ENCODE data around the gene PRKD1. TPM values are rescaled to one million over a fixed set of nuclear protein-coding genes. Genes with fewer than 3 reads are reported as not detected.
A peak's percentile ranks its signal among the peaks of the same experiment; 100 is the strongest.

PRKD1 gene
- total and polyA plus RNA-seq, 2 experiments from 2014 or later = 7.5 to 16.5 TPM

- Histone ChIP-seq H3K9me3 (ENCODE audit: low read depth) (no peaks in the 10 kb centered on the region), H3K79me2 (peaks cover 11% of the 10 kb centered on the region), H3K4me2 (no peak overlapping the region), H4K20me1 (ENCODE audit: insufficient read depth, poor library complexity, severe bottlenecking) (no peaks in the 10 kb centered on the region), H3K27me3 (no peaks in the 10 kb centered on the region), H3K27ac (no peak overlapping the region), H3K9me2 (replicated peaks; ENCODE audit: insufficient read depth) (no peaks in the 10 kb centered on the region), H2AFZ (no peak overlapping the region), H3K36me3 (replicated peaks; ENCODE audit: insufficient read depth, low read depth) (no peaks in the 10 kb centered on the region), H3K4me1 (ENCODE audit: insufficient read depth) (peaks cover 5% of the 10 kb centered on the region), H3K4me3 (no peak overlapping the region)
- DNase-seq (ENCODE audit: low spot score) = no peak
- 94% methylated on average over 3 of the region's 3 CpGs for WGBS (ENCODE audit: low lambda C conversion rate, missing lambda C conversion rate)
- no peak for TF ChIP-seq EZH2 (IDR thresholded peaks at IDR 0.05; ENCODE audit: borderline replicate concordance)
- no peak for TF ChIP-seq EZH2phosphoT487 (IDR thresholded peaks at IDR 0.05; ENCODE audit: low read depth, severe bottlenecking, unreplicated experiment)
- no peak for TF ChIP-seq CTCF (IDR thresholded peaks at IDR 0.05; ENCODE audit: poor library complexity)
These were observed 117.6 kb downstream of the PRKD1 start for GRCh38 chr14:29810064-29810463.

GRCh38 chr14:29806124-29806517 is 121.5 kb downstream of the PRKD1 start:
- no peaks in the 10 kb centered on the region for H3K36me3 ChIP-seq (replicated peaks; ENCODE audit: insufficient read depth, low read depth)
- 78% methylated on average over 1 of the region's 1 CpG for WGBS (ENCODE audit: low lambda C conversion rate, missing lambda C conversion rate)
- no peak overlapping the region for H3K4me2 ChIP-seq
- DNase-seq (ENCODE audit: low spot score) = no peak
- H3K4me1 ChIP-seq (ENCODE audit: insufficient read depth) = peaks cover 5% of the 10 kb centered on the region
- peak overlapping the region; percentile 14 for H3K27ac ChIP-seq
- TF ChIP-seq EZH2 (IDR thresholded peaks at IDR 0.05; ENCODE audit: borderline replicate concordance) (no peak), CTCF (IDR thresholded peaks at IDR 0.05; ENCODE audit: poor library complexity) (no peak), EZH2phosphoT487 (IDR thresholded peaks at IDR 0.05; ENCODE audit: low read depth, severe bottlenecking, unreplicated experiment) (no peak)
- H4K20me1 ChIP-seq (ENCODE audit: insufficient read depth, poor library complexity, severe bottlenecking) = no peaks in the 10 kb centered on the region
- H3K27me3 ChIP-seq = no peaks in the 10 kb centered on the region
- peaks cover 3% of the 10 kb centered on the region for H3K79me2 ChIP-seq
- H3K9me3 ChIP-seq (ENCODE audit: low read depth) = no peaks in the 10 kb centered on the region
- no peak overlapping the region for H3K4me3 ChIP-seq
- no peak overlapping the region for H2AFZ ChIP-seq
- no peaks in the 10 kb centered on the region for H3K9me2 ChIP-seq (replicated peaks; ENCODE audit: insufficient read depth)

GRCh38 chr14:29805415-29806123 is 122.1 kb downstream of the PRKD1 start:
- no peak overlapping the region for H2AFZ ChIP-seq
- TF ChIP-seq CTCF (IDR thresholded peaks at IDR 0.05; ENCODE audit: poor library complexity) = no peak
- TF ChIP-seq EZH2phosphoT487 (IDR thresholded peaks at IDR 0.05; ENCODE audit: low read depth, severe bottlenecking, unreplicated experiment) = no peak
- TF ChIP-seq EZH2 (IDR thresholded peaks at IDR 0.05; ENCODE audit: borderline replicate concordance) = no peak
- no peaks in the 10 kb centered on the region for H4K20me1 ChIP-seq (ENCODE audit: insufficient read depth, poor library complexity, severe bottlenecking)
- H3K27me3 ChIP-seq = no peaks in the 10 kb centered on the region
- H3K4me3 ChIP-seq = no peak overlapping the region
- no peaks in the 10 kb centered on the region for H3K36me3 ChIP-seq (replicated peaks; ENCODE audit: insufficient read depth, low read depth)
- peaks cover 3% of the 10 kb centered on the region for H3K79me2 ChIP-seq
- no peaks in the 10 kb centered on the region for H3K9me2 ChIP-seq (replicated peaks; ENCODE audit: insufficient read depth)
- DNase-seq (ENCODE audit: low spot score) = peak; percentile 67
- no peaks in the 10 kb centered on the region for H3K9me3 ChIP-seq (ENCODE audit: low read depth)
- WGBS (ENCODE audit: low lambda C conversion rate, missing lambda C conversion rate) = 96% methylated on average over 4 of the region's 4 CpGs
- H3K27ac ChIP-seq = peak overlapping the region; percentile 14
- H3K4me1 ChIP-seq (ENCODE audit: insufficient read depth) = peaks cover 5% of the 10 kb centered on the region
- H3K4me2 ChIP-seq = no peak overlapping the region

All from hepatocyte (in vitro differentiated cells).